ENCODE measurements around the gene LEO1.
A peak's percentile ranks its signal among the peaks of the same experiment; 100 is the strongest.

The LEO1 gene

GRCh38 chr15:52011711-52012144 lies 40.1 kb upstream of the LEO1 start:
- no peak for TF ChIP-seq REST (IDR thresholded peaks at IDR 0.05; ENCODE audit: insufficient replicate concordance, low read depth)
- no peak for TF ChIP-seq SPI1 (IDR thresholded peaks at IDR 0.05; ENCODE audit: borderline replicate concordance, low read depth)
- no peak for TF ChIP-seq POLR2AphosphoS5 (IDR thresholded peaks at IDR 0.05; ENCODE audit: low read depth)
- TF ChIP-seq CTCF (IDR thresholded peaks at IDR 0.05; ENCODE audit: insufficient read depth, low read length) = no peak
- no peak for TF ChIP-seq GABPA (IDR thresholded peaks at IDR 0.05; ENCODE audit: low read depth)
- H3K27me3 ChIP-seq (ENCODE audit: insufficient read depth, poor library complexity, severe bottlenecking) = no peaks in the 10 kb centered on the region
- H3K27ac ChIP-seq (replicated peaks) = no peak overlapping the region
- DNase-seq (ENCODE audit: low read depth in 1 of 2, low spot score in 1 of 2) = no peak
- H3K4me3 ChIP-seq (replicated peaks; ENCODE audit: insufficient read depth, low read length) = no peak overlapping the region

GRCh38 chr15:52010633-52011595 lies 39.3 kb upstream of the LEO1 start:
- no peak overlapping the region for H3K27ac ChIP-seq (replicated peaks)
- TF ChIP-seq REST (IDR thresholded peaks at IDR 0.05; ENCODE audit: insufficient replicate concordance, low read depth) = no peak
- TF ChIP-seq GABPA (IDR thresholded peaks at IDR 0.05; ENCODE audit: low read depth) = no peak
- TF ChIP-seq SPI1 (IDR thresholded peaks at IDR 0.05; ENCODE audit: borderline replicate concordance, low read depth) = no peak
- no peak for TF ChIP-seq POLR2AphosphoS5 (IDR thresholded peaks at IDR 0.05; ENCODE audit: low read depth)
- H3K4me3 ChIP-seq (replicated peaks; ENCODE audit: insufficient read depth, low read length) = no peak overlapping the region
- DNase-seq (ENCODE audit: low read depth in 1 of 2, low spot score in 1 of 2) = no peak
- H3K27me3 ChIP-seq (ENCODE audit: insufficient read depth, poor library complexity, severe bottlenecking) = no peaks in the 10 kb centered on the region

- H3K4me3 ChIP-seq (replicated peaks; ENCODE audit: insufficient read depth, low read length) = no peak overlapping the region
- TF ChIP-seq POLR2AphosphoS5 (IDR thresholded peaks at IDR 0.05; ENCODE audit: low read depth) (no peak), GABPA (IDR thresholded peaks at IDR 0.05; ENCODE audit: low read depth) (no peak), CTCF (IDR thresholded peaks at IDR 0.05; ENCODE audit: insufficient read depth, low read length) (no peak), SPI1 (IDR thresholded peaks at IDR 0.05; ENCODE audit: borderline replicate concordance, low read depth) (peak; percentile 37; the same call in 1 of the 2 replicates)
- no peak overlapping the region for H3K27ac ChIP-seq (replicated peaks)
- no peaks in the 10 kb centered on the region for H3K27me3 ChIP-seq (ENCODE audit: insufficient read depth, poor library complexity, severe bottlenecking)
- DNase-seq (ENCODE audit: low read depth in 1 of 2, low spot score in 1 of 2) = peak in 1 of 2 experiments; percentile 18
Observed at GRCh38 chr15:52008698-52009434, 37.3 kb upstream of the LEO1 start.

GRCh38 chr15:52008359-52008697 lies 36.8 kb upstream of the LEO1 start:
- Histone ChIP-seq H3K27me3 (ENCODE audit: insufficient read depth, poor library complexity, severe bottlenecking) (no peaks in the 10 kb centered on the region), H3K4me3 (replicated peaks; ENCODE audit: insufficient read depth, low read length) (no peak overlapping the region), H3K27ac (replicated peaks) (no peak overlapping the region)
- no peak for DNase-seq (ENCODE audit: low read depth in 1 of 2, low spot score in 1 of 2)
- TF ChIP-seq POLR2AphosphoS5 (IDR thresholded peaks at IDR 0.05; ENCODE audit: low read depth) (no peak), SPI1 (IDR thresholded peaks at IDR 0.05; ENCODE audit: borderline replicate concordance, low read depth) (no peak), CTCF (IDR thresholded peaks at IDR 0.05; ENCODE audit: insufficient read depth, low read length) (no peak), REST (IDR thresholded peaks at IDR 0.05; ENCODE audit: insufficient replicate concordance, low read depth) (no peak), GABPA (IDR thresholded peaks at IDR 0.05; ENCODE audit: low read depth) (no peak)
